ENCODE results near the gene SLC16A6.
A peak's percentile ranks its signal among the peaks of the same experiment; 100 is the strongest.
"Not testable (repeated sequence)": the region's sequence is repeated elsewhere in the genome, so short reads cannot be mapped to it uniquely, and the experiment has no call there.

Gene SLC16A6

DNA sequence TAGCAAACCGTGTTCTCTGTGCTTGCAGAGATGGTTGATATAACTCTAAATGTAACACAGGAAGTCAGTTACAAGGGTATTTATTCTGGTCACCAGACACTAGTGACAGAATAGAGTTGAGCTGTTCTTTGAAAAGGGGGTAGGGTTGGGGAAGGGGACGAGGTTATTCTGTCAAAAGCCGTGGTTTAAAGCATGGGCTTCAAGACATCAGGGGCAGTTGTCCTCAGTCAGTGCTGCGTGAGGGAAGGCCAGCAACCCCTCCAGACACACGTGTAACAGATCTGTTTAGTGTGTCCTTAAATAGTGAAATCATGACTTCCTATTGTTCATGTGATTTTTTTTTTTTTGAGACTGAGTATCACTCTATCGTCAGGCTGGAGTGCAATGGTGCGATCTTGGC lies 37.5 kb downstream of the SLC16A6 start:
- DNase-seq (ENCODE audit: low read depth in 1 of 2, low spot score in 1 of 2), result not testable (repeated sequence)

DNA sequence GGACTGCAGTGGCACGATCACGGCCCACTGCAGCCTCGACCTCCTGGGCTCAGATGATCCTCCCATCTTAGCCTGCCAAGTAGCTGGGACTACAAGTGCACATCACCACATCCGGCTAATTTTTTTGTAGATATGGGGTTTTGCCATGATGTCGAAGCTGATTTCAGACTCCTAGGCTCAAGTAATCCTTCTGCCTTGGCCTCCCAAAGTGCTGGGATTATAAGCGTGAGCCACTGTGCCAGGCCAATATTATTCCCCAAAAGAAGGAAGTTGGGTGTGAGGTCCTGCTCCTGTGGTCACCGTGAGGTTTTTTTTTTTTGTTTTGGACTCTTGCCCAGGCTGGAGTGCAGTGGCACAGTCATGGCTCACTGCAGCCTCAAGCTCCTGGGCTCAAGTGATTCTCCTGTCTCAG lies 41.6 kb downstream of the SLC16A6 start:
- DNase-seq (ENCODE audit: low read depth in 1 of 2, low spot score in 1 of 2), result no peak

DNA sequence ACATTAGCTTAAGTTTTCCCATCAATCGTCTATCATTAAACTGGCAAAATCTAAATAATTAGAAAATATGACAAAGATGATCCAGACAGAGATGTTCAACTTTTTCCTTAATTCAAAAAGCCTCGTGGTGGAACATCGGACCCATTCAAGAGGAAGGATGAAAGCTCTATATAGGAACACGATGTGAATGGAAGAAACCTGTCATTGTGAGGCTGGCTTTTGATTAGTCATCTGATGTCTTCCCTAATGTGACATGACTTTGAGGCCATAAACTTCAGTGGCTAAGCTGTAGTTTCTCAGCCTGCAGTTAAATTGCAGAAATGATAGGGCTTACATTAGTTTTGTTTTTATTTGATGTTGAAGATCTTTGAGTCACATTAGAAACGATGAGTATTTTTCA lies 42.0 kb downstream of the SLC16A6 start:
- DNase-seq (ENCODE audit: low read depth in 1 of 2, low spot score in 1 of 2), result no peak

DNA sequence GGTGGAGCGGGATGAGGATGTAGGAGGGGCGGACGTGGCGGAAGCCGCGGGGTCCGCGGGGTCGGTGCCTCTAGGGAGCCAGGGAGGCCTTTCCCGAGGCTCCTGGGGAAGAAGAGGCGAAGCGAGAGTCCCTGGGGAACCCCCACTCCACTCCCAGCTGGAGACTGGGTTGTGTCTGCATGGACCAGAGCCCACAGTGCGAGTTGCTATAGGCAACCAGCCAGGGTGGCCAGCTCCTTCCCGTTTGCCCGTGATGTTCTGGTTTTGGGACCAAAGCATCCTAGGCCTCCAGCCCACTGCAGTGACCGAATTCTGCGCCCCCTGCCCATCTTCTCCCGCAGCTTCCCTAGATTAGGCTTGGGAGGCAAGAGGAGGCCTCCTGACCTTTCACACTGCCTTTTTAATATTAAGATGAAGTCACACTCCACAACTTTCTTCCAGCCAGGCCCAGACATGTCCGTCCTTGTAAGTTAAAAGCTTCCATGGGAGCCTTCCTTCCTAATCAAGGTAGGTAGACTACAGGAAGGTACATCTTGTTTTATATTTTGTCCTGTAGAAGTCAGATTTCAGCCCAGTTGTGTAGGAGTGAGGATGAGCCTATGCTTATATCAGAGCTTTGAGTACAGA lies 42.6 kb downstream of the SLC16A6 start:
- no peak for DNase-seq (ENCODE audit: low read depth in 1 of 2, low spot score in 1 of 2)

GRCh38 chr17:68247445-68248198 lies 43.3 kb downstream of the SLC16A6 start, which contains the start of gene AMZ2:
Gene AMZ2 (plus strand): TSS chr17:68248043. CDS start chr17:68250188, 2,145 bp downstream.
- DNase-seq (ENCODE audit: low read depth in 1 of 2, low spot score in 1 of 2), result peak; percentile 97

- no peak for DNase-seq (ENCODE audit: low read depth in 1 of 2, low spot score in 1 of 2)
These were observed 44.5 kb downstream of the SLC16A6 start for GRCh38 chr17:68246271-68247028.

DNA sequence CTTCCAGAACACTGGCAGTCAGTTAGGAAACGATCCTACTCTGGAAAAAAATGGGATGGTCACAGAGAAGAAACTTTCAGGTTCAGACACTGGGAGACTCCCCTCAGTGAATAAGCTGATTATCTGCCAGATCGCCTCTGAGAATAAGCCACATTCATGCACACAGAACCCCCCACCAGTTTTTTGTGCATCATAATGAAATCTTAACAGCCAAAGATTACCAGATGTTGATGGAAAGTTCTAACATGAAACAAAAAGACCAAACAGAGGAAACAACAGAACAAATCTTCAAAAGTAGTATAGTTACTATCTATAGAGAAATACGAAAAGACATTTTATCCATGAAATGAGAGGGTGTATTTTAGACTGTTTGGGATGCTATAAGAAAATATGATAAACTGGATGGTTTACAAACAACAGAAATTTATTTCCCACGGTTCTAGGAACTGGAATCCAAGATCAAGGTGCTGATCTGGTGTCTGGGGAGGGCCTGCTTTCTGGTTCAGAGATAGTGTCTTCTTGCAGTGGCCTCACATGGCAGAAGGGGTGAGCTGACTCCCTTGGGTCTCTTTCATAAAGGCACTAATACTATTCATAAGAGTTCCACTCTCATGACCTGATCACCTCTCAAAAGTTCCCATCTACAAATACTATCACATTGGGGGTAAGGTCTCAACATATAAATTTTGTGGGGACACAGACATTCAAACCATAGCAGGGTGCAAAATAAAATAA lies 51.1 kb downstream of the SLC16A6 start:
- no peak for DNase-seq (ENCODE audit: low read depth in 1 of 2, low spot score in 1 of 2)

- DNase-seq (ENCODE audit: low read depth in 1 of 2, low spot score in 1 of 2), result no peak
These were observed 52.1 kb downstream of the SLC16A6 start for GRCh38 chr17:68238871-68239253.

GRCh38 chr17:68238164-68238870 lies 52.6 kb downstream of the SLC16A6 start:
- DNase-seq (ENCODE audit: low read depth in 1 of 2, low spot score in 1 of 2), result no peak

- peak in 1 of 2 donors; percentile 18 for DNase-seq (ENCODE audit: low read depth in 1 of 2, low spot score in 1 of 2)
These were observed 53.4 kb downstream of the SLC16A6 start for GRCh38 chr17:68237369-68238163.

- not testable (repeated sequence) for DNase-seq (ENCODE audit: low read depth in 1 of 2, low spot score in 1 of 2)
These were observed 55.6 kb downstream of the SLC16A6 start for GRCh38 chr17:68235336-68235791.

GRCh38 chr17:68234726-68235335 lies 56.1 kb downstream of the SLC16A6 start:
- DNase-seq (ENCODE audit: low read depth in 1 of 2, low spot score in 1 of 2), result not testable (repeated sequence)

DNA sequence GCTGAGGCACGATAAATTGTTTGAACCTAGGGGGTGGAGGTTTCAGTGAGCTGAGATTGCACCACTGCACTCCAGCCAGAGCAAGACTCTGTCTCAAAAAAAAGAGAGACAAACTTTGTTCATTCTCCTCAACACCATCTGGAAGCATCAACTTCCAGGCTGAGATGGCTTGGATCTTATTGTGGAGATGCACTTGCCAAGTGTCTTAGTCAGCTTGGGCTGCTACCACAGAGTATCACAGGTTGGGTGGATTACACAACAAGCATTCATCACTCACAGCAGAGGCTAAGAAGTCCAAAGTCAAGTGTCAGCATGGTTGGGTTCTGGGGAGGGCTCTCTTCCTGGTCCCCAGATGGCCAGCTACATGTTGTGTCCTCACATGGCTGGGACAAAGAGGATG lies 58.2 kb downstream of the SLC16A6 start:
- DNase-seq (ENCODE audit: low read depth in 1 of 2, low spot score in 1 of 2), result not testable (repeated sequence)

DNA sequence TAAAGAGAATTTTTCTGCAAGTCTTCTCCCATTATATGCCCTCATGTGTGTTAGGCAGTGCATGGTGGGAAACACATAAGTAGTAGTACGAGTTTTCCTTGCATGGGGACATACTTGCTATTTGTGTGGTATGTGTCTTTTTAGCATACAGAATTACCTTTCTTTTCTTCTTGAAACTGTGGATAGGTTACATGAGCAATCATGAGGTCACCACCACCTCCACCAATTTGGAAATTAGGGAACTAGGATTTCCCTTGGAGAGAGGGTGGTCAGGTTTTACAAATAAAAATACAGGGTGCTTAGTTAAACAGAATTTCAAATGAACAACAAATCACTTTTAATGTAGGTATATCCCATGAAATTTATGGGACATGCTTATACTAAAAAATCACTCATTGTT lies 59.4 kb downstream of the SLC16A6 start:
- DNase-seq (ENCODE audit: low read depth in 1 of 2, low spot score in 1 of 2), result no peak

GRCh38 chr17:68231131-68231530 lies 59.8 kb downstream of the SLC16A6 start:
- not testable (repeated sequence) for DNase-seq (ENCODE audit: low read depth in 1 of 2, low spot score in 1 of 2)

DNA sequence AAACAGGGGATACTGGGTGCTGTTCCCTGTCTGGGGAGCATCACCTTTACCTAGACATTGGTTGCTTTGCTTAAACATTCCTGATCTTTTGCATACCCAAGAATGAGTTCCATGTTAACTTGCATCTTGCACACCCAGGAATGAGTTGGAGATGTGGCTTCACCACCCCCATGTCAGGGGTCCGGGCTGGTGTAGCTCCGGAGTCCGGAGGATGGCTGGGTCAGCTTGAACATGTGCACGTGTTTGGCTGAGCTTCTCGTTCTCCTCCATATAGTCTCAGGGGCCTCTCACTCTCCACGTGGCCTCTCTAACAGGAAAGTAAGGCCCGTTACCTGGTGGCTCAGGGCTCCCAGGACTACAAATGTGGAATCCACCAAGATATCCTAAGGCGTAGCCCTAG lies 61.3 kb downstream of the SLC16A6 start:
- no peak for DNase-seq (ENCODE audit: low read depth in 1 of 2, low spot score in 1 of 2)

- no peak for DNase-seq (ENCODE audit: low read depth in 1 of 2, low spot score in 1 of 2)
These were observed 61.9 kb downstream of the SLC16A6 start for GRCh38 chr17:68228817-68229570.

DNA sequence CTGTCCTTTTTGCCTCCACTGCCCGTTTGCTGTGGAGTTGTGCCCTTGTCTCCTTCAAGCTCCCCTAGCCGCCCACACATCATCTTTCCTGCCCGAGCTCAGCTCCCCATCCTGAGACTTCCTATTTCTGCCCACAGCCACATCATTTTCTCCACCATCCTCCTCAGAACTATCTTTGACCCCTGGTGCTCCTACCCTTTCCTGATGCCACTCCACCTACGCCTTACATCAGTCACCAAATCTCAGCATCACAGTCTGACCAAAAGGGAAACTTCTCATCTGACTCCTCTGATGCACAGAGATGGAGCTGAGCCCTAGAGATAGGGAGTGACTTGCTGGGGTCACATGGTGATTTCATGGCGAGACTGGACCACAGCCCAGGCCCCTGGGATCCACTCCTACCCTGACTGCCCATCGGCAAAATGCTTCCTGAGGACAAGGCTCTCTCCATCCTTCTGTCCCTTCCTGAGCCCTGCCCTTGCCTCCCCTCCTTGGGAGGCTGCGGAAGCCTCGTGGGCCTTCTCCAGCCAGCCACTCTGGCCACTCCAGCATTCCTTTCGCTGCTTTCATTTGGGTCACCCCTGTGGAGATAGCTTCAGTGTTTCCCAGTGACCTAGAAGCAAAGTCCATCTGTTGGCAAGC lies 62.8 kb downstream of the SLC16A6 start:
- not testable (repeated sequence) for DNase-seq (ENCODE audit: low read depth in 1 of 2, low spot score in 1 of 2)
